B cell (primary cell): ENCODE data around the gene APPBP2.

Experiments
- CTCF ChIP-seq: fragments of 200-600 bp; IDR thresholded peaks from one replicate; pipeline ENCODE4 v1.8.0; 2022; ENCODE audit warnings: antibody characterized with exemption, mild to moderate bottlenecking
- EZH2 ChIP-seq: IDR thresholded peaks from 2 replicates; pipeline ENCODE4 v1.6.1; 2012; ENCODE audit warnings: borderline replicate concordance, low read depth, mild to moderate bottlenecking, moderate library complexity, low read length; ENCODE audit not compliant: insufficient read depth, poor library complexity, severe bottlenecking

DNA sequence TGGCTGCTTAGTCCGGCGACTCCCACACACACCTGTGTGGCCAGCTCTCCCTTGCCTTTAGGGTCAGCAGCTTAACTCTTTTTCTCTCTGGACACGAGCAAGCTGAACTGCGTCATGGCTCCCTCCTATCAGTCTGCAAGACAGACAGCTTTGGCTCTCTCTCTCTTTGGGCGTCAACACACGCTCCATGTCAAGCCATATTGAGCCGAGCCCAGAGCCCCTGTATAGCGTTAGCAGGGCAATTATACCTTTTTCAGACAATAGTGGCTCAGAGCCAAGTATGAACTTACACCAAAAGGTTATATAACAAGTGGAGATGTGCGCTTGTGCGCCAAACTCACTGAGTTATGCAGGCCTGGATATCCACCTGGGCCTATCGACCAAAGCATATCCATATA lies 34.8 kb upstream of the APPBP2 start:
- no peak for TF ChIP-seq EZH2
- no peak for TF ChIP-seq CTCF
